ENCODE measurements around the gene MEST. TPM values are rescaled to one million over a fixed set of nuclear protein-coding genes. Genes with fewer than 3 reads are reported as not detected.

MEST gene
- total RNA-seq, result 104 and 111 TPM in 2 replicates

GRCh38 chr7:130491841-130492522 is at the start of gene MEST:
Gene MEST (plus strand): TSS chr7:130492085. CDS start chr7:130492314, 229 bp downstream.

Other genes starting within 250 kb of the MEST start
- gene CPA2, start 225.2 kb upstream of the MEST start, total RNA-seq, result 0.89 TPM in 1 of 2 replicates, not detected in the other
- 7.5 and 13.1 TPM in 2 replicates for gene CPA4, start 198.9 kb upstream of the MEST start, total RNA-seq
- gene CPA5, start 147.3 kb upstream of the MEST start, total RNA-seq, result not detected in 2 replicates
- not detected in 2 replicates for gene CPA1, start 111.6 kb upstream of the MEST start, total RNA-seq
- 25.4 and 26.6 TPM in 2 replicates for gene CEP41, start 51.1 kb upstream of the MEST start, total RNA-seq
- gene COPG2, start 176.7 kb downstream of the MEST start, total RNA-seq, result 18.4 and 20.5 TPM in 2 replicates
- not detected in 2 replicates for gene TSGA13, start 194.5 kb downstream of the MEST start, total RNA-seq
- gene KLF14, start 242.1 kb downstream of the MEST start, total RNA-seq, result not detected in 2 replicates